HG02885 (cell line): Measurements from ENCODE around the gene RHOT2.
"Not testable (repeated sequence)": the region's sequence is repeated elsewhere in the genome, so short reads cannot be mapped to it uniquely, and the experiment has no call there.

Experiments used
- ATAC-seq: cut with Tn5 transposase; IDR thresholded peaks from one replicate; pipeline ENCODE4 v1.9.1; 2021; ENCODE audit warnings: mild to moderate bottlenecking; ENCODE audit not compliant: unreplicated experiment, poor library complexity

The RHOT2 gene

GRCh38 chr16:709566-710499 is 41.9 kb downstream of the RHOT2 start:
- no peak for ATAC-seq

DNA sequence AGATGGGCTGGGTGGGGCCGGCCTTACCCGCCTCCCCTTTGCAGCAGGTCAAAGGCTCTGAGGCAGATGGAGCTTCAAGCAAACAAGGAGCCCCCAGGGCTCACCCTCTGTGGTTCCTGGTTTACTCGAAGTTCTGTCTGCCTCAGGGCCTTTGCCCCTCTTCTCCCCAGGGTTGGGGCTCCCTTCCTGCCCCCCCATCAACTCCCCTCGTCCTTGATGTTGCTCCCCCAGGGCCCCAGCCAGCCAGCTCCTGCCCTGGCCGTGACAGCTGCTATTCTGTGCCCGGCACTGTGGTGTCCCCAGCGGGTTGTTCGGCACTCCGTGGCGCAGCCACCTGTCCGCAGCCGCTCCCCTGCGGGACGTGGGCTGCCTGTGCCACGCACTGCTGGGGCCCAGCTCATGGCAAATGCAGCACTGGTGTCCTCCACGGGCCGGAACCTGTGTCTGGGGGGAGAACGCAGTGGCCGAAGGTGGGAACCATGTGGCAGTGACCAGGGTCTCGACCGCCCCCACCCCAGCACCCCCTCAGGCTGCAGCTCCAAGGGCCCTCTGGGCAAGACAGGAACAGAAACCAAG is 42.7 kb downstream of the RHOT2 start:
- no peak for ATAC-seq

- ATAC-seq, result no peak
Measured at GRCh38 chr16:711084-711483, 43.2 kb downstream of the RHOT2 start.

DNA sequence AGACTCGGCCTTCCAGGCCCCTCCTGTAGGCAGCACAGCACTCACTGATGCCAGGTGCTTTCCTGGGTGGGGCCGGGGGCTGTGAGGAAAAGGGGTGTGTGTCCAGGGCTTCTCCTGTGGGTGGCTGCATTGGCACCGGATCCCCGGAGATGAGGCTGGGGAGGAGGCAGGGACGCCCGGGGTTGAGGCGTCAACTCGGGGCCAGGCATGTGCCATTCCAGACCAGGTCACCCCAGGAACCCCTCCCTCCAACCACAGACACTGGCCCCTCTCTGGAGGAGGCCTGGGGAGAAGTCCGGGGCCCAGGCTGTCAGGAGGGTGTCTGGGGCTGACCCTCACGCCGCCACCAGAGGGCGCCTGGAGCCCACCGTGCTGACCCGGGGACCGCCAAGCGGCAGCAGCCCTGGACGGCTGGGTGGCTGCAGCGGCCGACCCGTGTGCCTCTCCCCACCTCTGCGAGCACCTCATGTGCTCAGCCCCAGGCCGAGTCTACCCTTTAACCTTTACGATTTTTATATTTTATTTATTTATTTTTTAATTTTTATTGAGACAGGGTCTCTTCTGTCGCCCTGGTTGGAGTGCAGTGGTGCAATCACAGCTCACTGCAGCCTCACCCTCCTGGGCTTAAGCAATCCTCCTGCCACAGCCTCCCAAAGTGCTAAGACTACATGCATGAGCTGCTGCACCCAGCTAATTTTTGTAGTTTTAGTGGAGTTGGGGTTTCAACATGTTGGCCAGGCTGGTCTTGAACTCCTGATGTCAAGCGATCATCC is 43.8 kb downstream of the RHOT2 start:
- ATAC-seq, result no peak

GRCh38 chr16:712740-713250 is 44.9 kb downstream of the RHOT2 start:
- ATAC-seq, result not testable (repeated sequence)

DNA sequence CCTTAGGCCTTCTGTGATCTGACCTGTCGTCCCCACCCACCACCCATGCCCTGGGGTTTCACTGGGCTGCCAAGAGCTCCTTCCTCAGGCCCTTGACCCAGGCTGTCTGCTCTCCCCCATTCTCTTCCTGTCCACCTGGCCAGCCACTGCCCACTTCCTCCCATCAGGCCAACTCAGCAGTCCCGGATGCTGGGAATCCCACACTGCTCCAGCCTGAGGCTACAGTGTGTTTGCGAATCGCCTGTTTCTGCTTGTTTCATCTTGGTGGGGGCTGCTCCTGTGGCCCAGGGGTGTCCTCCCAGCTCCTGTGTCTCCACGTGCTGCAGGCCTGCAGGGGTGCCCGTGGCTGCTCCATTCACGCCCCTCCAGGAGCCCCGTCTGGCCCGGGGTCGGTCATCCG is 46.1 kb downstream of the RHOT2 start:
- ATAC-seq, result no peak

GRCh38 chr16:714558-715476 is 46.9 kb downstream of the RHOT2 start, which contains the start of gene METRN:
Gene METRN, plus strand, starts transcription at chr16:715118. Its CDS starts 172 bp downstream, at chr16:715290.
- peak; percentile 81 for ATAC-seq

DNA sequence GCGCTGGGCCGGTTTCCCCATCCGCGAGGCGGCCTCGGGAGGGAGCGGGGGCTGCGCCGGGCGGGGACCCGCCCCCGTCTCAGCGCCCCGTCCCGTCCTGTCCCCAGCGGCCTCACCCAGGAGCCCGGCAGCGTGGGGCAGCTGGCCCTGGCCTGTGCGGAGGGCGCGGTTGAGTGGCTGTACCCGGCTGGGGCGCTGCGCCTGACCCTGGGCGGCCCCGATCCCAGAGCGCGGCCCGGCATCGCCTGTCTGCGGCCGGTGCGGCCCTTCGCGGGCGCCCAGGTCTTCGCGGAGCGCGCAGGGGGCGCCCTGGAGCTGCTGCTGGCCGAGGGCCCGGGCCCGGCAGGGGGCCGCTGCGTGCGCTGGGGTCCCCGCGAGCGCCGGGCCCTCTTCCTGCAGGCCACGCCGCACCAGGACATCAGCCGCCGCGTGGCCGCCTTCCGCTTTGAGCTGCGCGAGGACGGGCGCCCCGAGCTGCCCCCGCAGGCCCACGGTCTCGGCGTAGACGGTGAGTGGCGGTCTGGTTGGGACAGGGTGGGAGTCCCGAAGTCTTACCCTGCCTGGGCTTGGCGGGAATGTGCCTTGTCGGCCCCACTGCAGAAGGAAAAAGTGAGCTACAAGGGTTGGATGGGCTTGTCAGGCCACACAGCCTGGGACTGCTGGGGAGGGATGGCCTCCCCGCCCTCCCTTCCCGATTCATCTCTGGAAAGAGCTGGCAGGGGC is 47.7 kb downstream of the RHOT2 start:
- peak; percentile 14 for ATAC-seq

DNA sequence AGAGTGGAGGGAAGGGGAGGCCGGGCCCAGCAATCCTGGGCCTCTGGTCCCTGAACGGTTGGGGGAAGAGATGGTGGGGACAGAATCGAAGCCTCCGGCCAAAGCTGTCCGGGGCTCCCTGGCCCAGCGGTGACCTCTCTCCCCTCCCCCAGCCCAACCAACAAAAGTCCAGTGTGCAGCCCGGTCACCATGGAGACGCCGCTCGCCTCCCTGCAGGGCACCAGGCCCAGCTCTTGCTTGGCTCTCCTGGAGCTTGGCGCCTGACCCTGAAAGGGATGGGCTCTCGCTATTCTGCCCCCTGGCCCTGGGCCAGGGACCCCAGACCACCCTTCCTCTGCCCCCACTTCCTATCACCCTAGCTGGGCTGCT is 48.3 kb downstream of the RHOT2 start:
- ATAC-seq, result no peak

DNA sequence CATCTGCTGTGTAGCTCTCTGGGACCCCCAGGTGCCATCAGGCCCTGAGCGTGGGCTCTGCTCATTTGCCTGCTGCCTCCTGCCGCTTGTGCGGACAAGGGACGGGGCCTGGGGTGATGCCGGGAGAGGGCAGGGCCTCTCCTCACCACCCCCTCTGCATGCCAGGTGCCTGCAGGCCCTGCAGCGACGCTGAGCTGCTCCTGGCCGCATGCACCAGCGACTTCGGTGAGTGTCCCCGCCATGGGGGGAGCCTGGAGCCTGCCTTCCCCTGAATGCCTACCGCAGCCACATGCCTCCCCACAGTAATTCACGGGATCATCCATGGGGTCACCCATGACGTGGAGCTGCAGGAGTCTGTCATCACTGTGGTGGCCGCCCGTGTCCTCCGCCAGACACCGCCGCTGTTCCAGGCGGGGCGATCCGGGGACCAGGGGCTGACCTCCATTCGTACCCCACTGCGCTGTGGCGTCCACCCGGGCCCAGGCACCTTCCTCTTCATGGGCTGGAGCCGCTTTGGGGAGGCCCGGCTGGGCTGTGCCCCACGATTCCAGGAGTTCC is 48.9 kb downstream of the RHOT2 start:
- no peak for ATAC-seq

- no peak for ATAC-seq
Measured at GRCh38 chr16:717450-718245, 49.7 kb downstream of the RHOT2 start.

DNA sequence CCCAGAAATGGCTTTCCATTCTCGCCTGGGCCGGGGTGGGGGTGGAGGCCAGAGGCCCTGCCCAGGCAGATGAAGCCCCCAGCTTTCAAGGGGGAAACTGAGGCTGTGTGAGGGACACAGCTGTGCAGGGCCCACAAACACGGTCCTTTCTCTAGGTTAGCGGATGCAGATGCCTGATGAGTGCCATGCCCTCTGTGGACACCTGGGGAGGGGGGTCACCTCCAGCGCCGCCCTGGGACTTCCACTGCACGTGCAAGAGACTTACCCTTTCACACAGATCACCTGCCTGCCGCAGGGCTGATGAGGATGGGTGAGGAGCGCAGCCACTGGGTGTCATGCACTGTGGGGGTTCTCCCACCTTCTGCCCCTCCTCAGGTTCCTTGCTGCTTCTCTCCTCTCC is 50.5 kb downstream of the RHOT2 start:
- ATAC-seq, result no peak

- no peak for ATAC-seq
Measured at GRCh38 chr16:718922-719321, 51.0 kb downstream of the RHOT2 start.

- ATAC-seq, result no peak
Measured at GRCh38 chr16:719815-720446, 52.0 kb downstream of the RHOT2 start.

DNA sequence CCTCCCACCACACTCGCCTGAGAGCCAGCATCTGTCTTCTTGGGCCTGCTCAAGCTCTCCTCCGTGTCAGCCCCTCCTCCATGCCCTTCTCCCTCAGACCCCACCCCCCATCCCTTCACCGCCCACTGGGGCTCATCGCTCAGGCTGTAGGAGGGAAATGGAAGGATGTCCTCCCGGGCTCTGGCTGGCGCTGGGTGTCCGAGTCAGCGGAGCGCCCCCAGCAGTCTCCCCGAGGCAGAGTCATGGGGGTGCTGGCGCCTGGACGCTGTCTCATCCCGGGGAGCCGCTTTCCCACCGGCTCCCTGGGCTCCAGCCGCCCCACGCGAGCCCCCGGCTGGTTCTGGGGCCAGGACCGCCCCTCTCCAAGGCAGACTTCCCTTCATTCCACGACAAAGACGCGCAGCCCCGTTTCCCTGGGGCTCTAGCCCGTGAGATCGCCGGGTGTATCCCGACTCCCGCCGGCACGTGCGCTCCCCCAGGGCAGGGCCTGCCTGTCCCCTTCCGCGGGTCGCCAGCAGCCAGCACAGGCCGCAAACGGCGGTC is 52.6 kb downstream of the RHOT2 start:
- ATAC-seq, result peak; percentile 15

- ATAC-seq, result peak; percentile 71
Measured at GRCh38 chr16:720990-721764, 53.2 kb downstream of the RHOT2 start, which contains the start of gene ANTKMT. Gene ANTKMT, plus strand, starts transcription at chr16:721146. Its CDS starts 129 bp downstream, at chr16:721275.
